ENCODE measurements around the gene KSR2.

The KSR2 gene

DNA sequence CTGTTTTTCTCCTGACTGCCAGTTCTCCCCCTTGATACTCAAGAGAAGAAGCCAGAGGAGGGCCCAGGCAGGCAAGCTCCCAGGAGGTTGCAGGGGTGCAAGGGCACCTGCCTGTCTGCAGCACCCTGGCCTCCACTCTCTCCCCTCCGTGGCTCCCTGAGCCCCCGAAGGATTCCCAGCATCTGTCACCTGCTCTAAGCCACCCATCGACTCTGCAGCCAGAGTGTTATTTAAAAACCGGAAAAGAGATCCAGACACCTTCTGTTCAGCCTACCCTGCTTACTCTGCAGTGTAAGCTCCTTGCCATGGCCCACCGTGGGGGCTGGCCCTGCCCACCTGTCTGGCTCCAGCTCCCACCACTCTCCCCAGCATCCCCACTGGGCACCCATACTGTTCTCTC, 121.4 kb downstream of the KSR2 start:
- H2AFZ ChIP-seq (ENCODE audit: insufficient read depth, low read length, poor library complexity), result no peak overlapping the region
- H4K8ac ChIP-seq (ENCODE audit: low read depth, low read length), result no peak overlapping the region
- H3K27me3 ChIP-seq (ENCODE audit: insufficient read depth, low read length), result no peaks in the 10 kb centered on the region
- H3K23ac ChIP-seq (ENCODE audit: low read length), result no peak overlapping the region
- no peak overlapping the region for H4K91ac ChIP-seq (ENCODE audit: low read depth, low read length)
- H3K14ac ChIP-seq (ENCODE audit: low read length), result no peak overlapping the region
- no peak for DNase-seq
- H3K79me1 ChIP-seq (ENCODE audit: low read length), result no peaks in the 10 kb centered on the region
- WGBS (ENCODE audit: extremely low coverage, insufficient coverage, insufficient read length), result no CpG with 5 or more reads among the region's 5 CpGs
- no peak overlapping the region for H2AK5ac ChIP-seq (ENCODE audit: low read length)
- no peak overlapping the region for H2BK120ac ChIP-seq (ENCODE audit: insufficient read depth, low read length, poor library complexity)
- no peaks in the 10 kb centered on the region for H3K4me1 ChIP-seq (ENCODE audit: control insufficient read depth in 1 of 2, insufficient read depth in 2 of 2, low read length in 2 of 2)
- H3K36me3 ChIP-seq (ENCODE audit: control insufficient read depth in 1 of 2, insufficient read depth in 2 of 2, low read length in 2 of 2), result no peaks in the 10 kb centered on the region
- H3K27ac ChIP-seq (ENCODE audit: low read depth, low read length), result no peak overlapping the region
- no peak overlapping the region for H3K9ac ChIP-seq (ENCODE audit: low read length)
- no peak overlapping the region for H2BK12ac ChIP-seq (ENCODE audit: low read length)
- H3K18ac ChIP-seq (ENCODE audit: low read length), result no peak overlapping the region
- H3K4me2 ChIP-seq (ENCODE audit: low read length), result no peak overlapping the region
- H3K9me3 ChIP-seq (ENCODE audit: insufficient read depth, low read depth, low read length), result peaks cover 10% of the 10 kb centered on the region
- no peak overlapping the region for H2BK5ac ChIP-seq (ENCODE audit: low read depth, low read length, poor library complexity)
- no peak overlapping the region for H3K4me3 ChIP-seq (ENCODE audit: low read depth, low read length)
- H3K79me2 ChIP-seq (ENCODE audit: control insufficient read depth, insufficient read depth, low read length, poor library complexity), result no peaks in the 10 kb centered on the region
- H4K12ac ChIP-seq (ENCODE audit: low read depth, low read length), result no peak overlapping the region
- no peak overlapping the region for H3K4ac ChIP-seq (ENCODE audit: low read depth, low read length)

DNA sequence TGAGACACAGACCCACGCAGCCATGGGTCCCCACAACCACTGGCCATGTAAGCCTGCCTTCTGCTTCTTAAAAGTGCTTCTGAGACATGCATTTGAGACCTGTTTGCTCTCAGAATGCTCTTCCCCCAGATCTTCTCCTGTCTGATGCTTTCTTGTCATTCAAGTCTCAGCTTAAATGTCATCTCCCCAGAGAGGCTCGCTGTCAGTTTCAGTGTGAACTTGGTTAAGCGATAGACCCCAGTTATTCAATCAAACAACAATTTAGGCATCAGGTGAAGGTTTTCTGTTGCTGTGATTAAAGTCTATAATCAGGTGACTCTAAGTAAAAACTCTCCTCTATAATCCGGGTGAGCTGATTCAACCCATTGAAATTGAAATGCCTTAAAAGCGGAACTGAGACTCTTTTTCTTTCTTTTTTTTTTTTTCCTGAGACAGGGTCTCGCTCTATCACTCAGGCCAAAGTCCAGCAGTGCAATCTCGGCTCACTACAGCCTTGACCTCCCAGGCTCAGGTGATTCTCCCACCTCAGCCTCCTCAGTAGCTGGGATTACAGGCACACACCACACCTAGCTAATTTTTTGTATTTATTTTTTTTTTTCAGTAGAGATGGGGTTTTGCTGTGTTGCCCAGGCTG, 123.4 kb downstream of the KSR2 start:
- H4K8ac ChIP-seq (ENCODE audit: low read depth, low read length), result no peak overlapping the region
- no peak for DNase-seq

DNA sequence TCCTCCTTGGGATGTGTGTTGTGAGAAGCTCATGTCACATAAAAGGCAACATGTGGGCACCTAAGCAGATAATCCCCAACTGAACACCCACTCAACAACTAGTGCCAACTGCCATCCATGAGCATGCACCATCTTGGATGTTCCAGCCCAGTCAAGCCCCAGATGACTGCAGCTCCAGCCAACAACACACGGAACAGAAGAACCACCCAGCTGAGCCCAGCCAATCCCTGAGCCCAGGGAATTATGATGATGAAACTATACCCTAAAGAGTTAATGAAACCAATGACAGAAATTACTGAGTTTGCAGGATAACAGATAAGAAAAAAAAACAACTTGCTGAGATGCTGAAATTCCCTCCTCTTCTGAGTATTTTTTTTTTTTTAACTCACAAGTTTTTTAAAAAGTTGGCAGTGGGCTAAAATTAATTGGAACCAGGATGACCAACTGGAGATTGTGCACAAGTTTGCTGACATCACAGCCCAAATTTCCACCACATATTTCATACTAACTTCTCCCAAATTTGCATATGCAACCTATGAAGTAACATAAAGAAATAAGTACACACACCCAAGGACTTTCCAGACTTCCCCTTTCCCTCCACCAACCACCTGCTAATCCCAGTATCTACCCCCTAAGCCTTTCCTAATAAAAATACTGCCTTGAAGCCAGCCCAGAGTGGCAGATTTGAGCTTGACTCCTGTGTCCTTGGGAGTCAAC, 124.5 kb downstream of the KSR2 start:
- no peak for DNase-seq
- no peak overlapping the region for H3K23ac ChIP-seq (ENCODE audit: low read length)
- no peaks in the 10 kb centered on the region for H3K79me1 ChIP-seq (ENCODE audit: low read length)
- no peak overlapping the region for H4K8ac ChIP-seq (ENCODE audit: low read depth, low read length)
- H2AFZ ChIP-seq (ENCODE audit: insufficient read depth, low read length, poor library complexity), result no peak overlapping the region
- H3K4me1 ChIP-seq (ENCODE audit: control insufficient read depth in 1 of 2, insufficient read depth in 2 of 2, low read length in 2 of 2), result no peaks in the 10 kb centered on the region
- no peak overlapping the region for H4K91ac ChIP-seq (ENCODE audit: low read depth, low read length)
- H3K18ac ChIP-seq (ENCODE audit: low read length), result no peak overlapping the region
- no CpG with 5 or more reads among the region's 1 CpG for WGBS (ENCODE audit: extremely low coverage, insufficient coverage, insufficient read length)
- H3K14ac ChIP-seq (ENCODE audit: low read length), result no peak overlapping the region
- no peak overlapping the region for H3K4me2 ChIP-seq (ENCODE audit: low read length)
- no peak overlapping the region for H2BK5ac ChIP-seq (ENCODE audit: low read depth, low read length, poor library complexity)
- peaks cover 8% of the 10 kb centered on the region for H3K9me3 ChIP-seq (ENCODE audit: insufficient read depth, low read depth, low read length)
- H3K36me3 ChIP-seq (ENCODE audit: control insufficient read depth in 1 of 2, insufficient read depth in 2 of 2, low read length in 2 of 2), result no peaks in the 10 kb centered on the region
- no peak overlapping the region for H2AK5ac ChIP-seq (ENCODE audit: low read length)
- no peak overlapping the region for H3K27ac ChIP-seq (ENCODE audit: low read depth, low read length)
- H3K27me3 ChIP-seq (ENCODE audit: insufficient read depth, low read length), result no peaks in the 10 kb centered on the region
- no peak overlapping the region for H2BK12ac ChIP-seq (ENCODE audit: low read length)
- no peaks in the 10 kb centered on the region for H3K79me2 ChIP-seq (ENCODE audit: control insufficient read depth, insufficient read depth, low read length, poor library complexity)
- no peak overlapping the region for H4K12ac ChIP-seq (ENCODE audit: low read depth, low read length)
- no peak overlapping the region for H3K9ac ChIP-seq (ENCODE audit: low read length)
- no peak overlapping the region for H3K4ac ChIP-seq (ENCODE audit: low read depth, low read length)
- H3K4me3 ChIP-seq (ENCODE audit: low read depth, low read length), result no peak overlapping the region
- H2BK120ac ChIP-seq (ENCODE audit: insufficient read depth, low read length, poor library complexity), result no peak overlapping the region

More for the DNA sequence above, 123.4 kb downstream of the KSR2 start:
- Histone ChIP-seq H3K79me1 (ENCODE audit: low read length) (no peaks in the 10 kb centered on the region), H2BK120ac (ENCODE audit: insufficient read depth, low read length, poor library complexity) (no peak overlapping the region), H4K91ac (ENCODE audit: low read depth, low read length) (no peak overlapping the region), H2AK5ac (ENCODE audit: low read length) (no peak overlapping the region), H3K4me1 (ENCODE audit: control insufficient read depth in 1 of 2, insufficient read depth in 2 of 2, low read length in 2 of 2) (no peaks in the 10 kb centered on the region), H3K79me2 (ENCODE audit: control insufficient read depth, insufficient read depth, low read length, poor library complexity) (no peaks in the 10 kb centered on the region), H2AFZ (ENCODE audit: insufficient read depth, low read length, poor library complexity) (no peak overlapping the region), H3K14ac (ENCODE audit: low read length) (no peak overlapping the region), H3K4ac (ENCODE audit: low read depth, low read length) (no peak overlapping the region), H3K4me3 (ENCODE audit: low read depth, low read length) (no peak overlapping the region), H3K4me2 (ENCODE audit: low read length) (no peak overlapping the region), H3K9me3 (ENCODE audit: insufficient read depth, low read depth, low read length) (peaks cover 8% of the 10 kb centered on the region), H3K18ac (ENCODE audit: low read length) (no peak overlapping the region), H3K23ac (ENCODE audit: low read length) (no peak overlapping the region), H3K27me3 (ENCODE audit: insufficient read depth, low read length) (no peaks in the 10 kb centered on the region), H4K12ac (ENCODE audit: low read depth, low read length) (no peak overlapping the region), H2BK12ac (ENCODE audit: low read length) (no peak overlapping the region), H3K27ac (ENCODE audit: low read depth, low read length) (no peak overlapping the region), H2BK5ac (ENCODE audit: low read depth, low read length, poor library complexity) (no peak overlapping the region), H3K36me3 (ENCODE audit: control insufficient read depth in 1 of 2, insufficient read depth in 2 of 2, low read length in 2 of 2) (no peaks in the 10 kb centered on the region), H3K9ac (ENCODE audit: low read length) (no peak overlapping the region)
- WGBS (ENCODE audit: extremely low coverage, insufficient coverage, insufficient read length), result no CpG with 5 or more reads among the region's 7 CpGs

DNA sequence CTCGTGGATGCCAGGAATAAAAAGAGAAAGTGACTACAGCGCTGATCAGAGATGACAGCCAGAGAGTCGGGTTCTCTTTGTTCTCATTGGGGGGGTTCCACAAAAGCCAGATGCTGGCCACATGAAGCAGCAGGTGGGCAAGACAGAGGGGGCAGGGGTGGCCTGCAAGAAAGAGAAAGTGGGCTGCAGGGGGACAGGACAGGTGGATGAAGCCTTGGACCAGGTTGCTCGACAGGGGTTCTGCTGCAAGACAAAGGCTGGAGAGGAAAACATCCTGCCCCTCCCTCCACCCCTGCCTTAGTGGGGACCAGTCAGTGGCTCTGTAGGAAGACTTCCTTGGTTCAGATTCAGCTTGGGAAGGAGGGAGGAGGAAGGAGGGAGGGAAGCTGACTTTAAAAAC, 126.2 kb downstream of the KSR2 start:
- H4K91ac ChIP-seq (ENCODE audit: low read depth, low read length), result no peak overlapping the region
- DNase-seq, result no peak
- no peak overlapping the region for H4K12ac ChIP-seq (ENCODE audit: low read depth, low read length)
- H3K27me3 ChIP-seq (ENCODE audit: insufficient read depth, low read length), result no peaks in the 10 kb centered on the region
- WGBS (ENCODE audit: extremely low coverage, insufficient coverage, insufficient read length), result no CpG with 5 or more reads among the region's 4 CpGs
- H3K79me1 ChIP-seq (ENCODE audit: low read length), result no peaks in the 10 kb centered on the region
- no peak overlapping the region for H3K4me3 ChIP-seq (ENCODE audit: low read depth, low read length)
- no peak overlapping the region for H3K14ac ChIP-seq (ENCODE audit: low read length)
- H2AFZ ChIP-seq (ENCODE audit: insufficient read depth, low read length, poor library complexity), result no peak overlapping the region
- no peaks in the 10 kb centered on the region for H3K79me2 ChIP-seq (ENCODE audit: control insufficient read depth, insufficient read depth, low read length, poor library complexity)
- H3K23ac ChIP-seq (ENCODE audit: low read length), result no peak overlapping the region
- no peaks in the 10 kb centered on the region for H3K36me3 ChIP-seq (ENCODE audit: control insufficient read depth in 1 of 2, insufficient read depth in 2 of 2, low read length in 2 of 2)
- H3K18ac ChIP-seq (ENCODE audit: low read length), result no peak overlapping the region
- H2BK5ac ChIP-seq (ENCODE audit: low read depth, low read length, poor library complexity), result no peak overlapping the region
- peaks cover 5% of the 10 kb centered on the region for H3K9me3 ChIP-seq (ENCODE audit: insufficient read depth, low read depth, low read length)
- H3K9ac ChIP-seq (ENCODE audit: low read length), result no peak overlapping the region
- H3K4me1 ChIP-seq (ENCODE audit: control insufficient read depth in 1 of 2, insufficient read depth in 2 of 2, low read length in 2 of 2), result no peaks in the 10 kb centered on the region
- H4K8ac ChIP-seq (ENCODE audit: low read depth, low read length), result no peak overlapping the region
- H3K4me2 ChIP-seq (ENCODE audit: low read length), result no peak overlapping the region
- H2BK12ac ChIP-seq (ENCODE audit: low read length), result no peak overlapping the region
- no peak overlapping the region for H3K27ac ChIP-seq (ENCODE audit: low read depth, low read length)
- H2AK5ac ChIP-seq (ENCODE audit: low read length), result no peak overlapping the region
- H3K4ac ChIP-seq (ENCODE audit: low read depth, low read length), result no peak overlapping the region
- H2BK120ac ChIP-seq (ENCODE audit: insufficient read depth, low read length, poor library complexity), result no peak overlapping the region
